HEK293T (cell line): ENCODE data around the gene VPS26C.

Experiments
- CTCF ChIA-PET: fragments of 350-600 bp; formaldehyde crosslinking; extraction: SDS; loops from one replicate; lab custom pipeline; 2021; ENCODE audit warnings: antibody characterized with exemption, inconsistent platforms; lab: Yijun Ruan, JAX
- POLR2A ChIA-PET: fragments of 350-600 bp; formaldehyde crosslinking; extraction: SDS; loops from one replicate; lab custom pipeline; 2020; ENCODE audit warnings: antibody characterized with exemption, inconsistent platforms; lab: Yijun Ruan, JAX
- DNase-seq: peaks from one replicate; pipeline ENCODE4 v3.0.0; 2012; ENCODE audit warnings: mixed read lengths; ENCODE audit errors: extremely low spot score
- ARNT ChIP-seq: fragments of 450-650 bp; IDR thresholded peaks from 2 replicates; pipeline ENCODE4 v1.6.1; 2017; ENCODE audit warnings: mild to moderate bottlenecking
- BHLHE40 ChIP-seq: fragments of 450-650 bp; IDR thresholded peaks from 2 replicates; pipeline ENCODE4 v1.6.1; 2016; ENCODE audit warnings: mild to moderate bottlenecking, moderate library complexity, borderline replicate concordance
- CTBP1 ChIP-seq: fragments of 450-650 bp; IDR thresholded peaks from 2 replicates; pipeline ENCODE4 v1.6.1; 2016; ENCODE audit warnings: borderline replicate concordance
- ELF4 ChIP-seq: fragments of 450-650 bp; IDR thresholded peaks from 2 replicates; pipeline ENCODE4 v1.6.1; 2017; ENCODE audit warnings: antibody characterized with exemption
- FOXA1 ChIP-seq: fragments of 450-650 bp; IDR thresholded peaks from 2 replicates; pipeline ENCODE4 v1.6.1; 2016; ENCODE audit warnings: mild to moderate bottlenecking
- FOXK2 ChIP-seq: fragments of 450-650 bp; IDR thresholded peaks from 2 replicates; pipeline ENCODE4 v1.6.1; 2016; ENCODE audit warnings: mild to moderate bottlenecking
- FOXM1 ChIP-seq: fragments of 450-650 bp; IDR thresholded peaks from 2 replicates; pipeline ENCODE4 v1.6.1; 2017; ENCODE audit warnings: mild to moderate bottlenecking, borderline replicate concordance
- HDGF ChIP-seq: fragments of 450-650 bp; IDR thresholded peaks from 2 replicates; pipeline ENCODE4 v1.6.1; 2017; ENCODE audit warnings: antibody characterized with exemption, borderline replicate concordance
- L3MBTL2 ChIP-seq: fragments of 450-650 bp; conservative IDR thresholded peaks from 2 replicates; pipeline ENCODE4 v1.6.1; 2016; ENCODE audit warnings: mild to moderate bottlenecking
- LEF1 ChIP-seq: fragments of 450-650 bp; IDR thresholded peaks from 2 replicates; pipeline ENCODE4 v1.6.1; 2017; ENCODE audit warnings: mild to moderate bottlenecking, borderline replicate concordance
- NFRKB ChIP-seq: fragments of 450-650 bp; IDR thresholded peaks from 2 replicates; pipeline ENCODE4 v1.6.1; 2016; ENCODE audit warnings: mild to moderate bottlenecking, moderate library complexity
- SP1 ChIP-seq: fragments of 450-650 bp; IDR thresholded peaks from 2 replicates; pipeline ENCODE4 v1.6.1; 2017
- SUZ12 ChIP-seq: fragments of 450-650 bp; IDR thresholded peaks from 2 replicates; pipeline ENCODE4 v1.6.1; 2016; ENCODE audit warnings: mild to moderate bottlenecking
- TARDBP ChIP-seq: fragments of 450-650 bp; IDR thresholded peaks from 2 replicates; pipeline ENCODE4 v1.6.1; 2016
- ZNF384 ChIP-seq: fragments of 450-650 bp; IDR thresholded peaks from 2 replicates; pipeline ENCODE4 v1.6.1; 2016
- TF ChIP-seq, protein P1 (sequence below): fragments of 450-650 bp; IDR thresholded peaks from 2 replicates; pipeline ENCODE4 v1.6.1; 2016

Gene VPS26C

DNA sequence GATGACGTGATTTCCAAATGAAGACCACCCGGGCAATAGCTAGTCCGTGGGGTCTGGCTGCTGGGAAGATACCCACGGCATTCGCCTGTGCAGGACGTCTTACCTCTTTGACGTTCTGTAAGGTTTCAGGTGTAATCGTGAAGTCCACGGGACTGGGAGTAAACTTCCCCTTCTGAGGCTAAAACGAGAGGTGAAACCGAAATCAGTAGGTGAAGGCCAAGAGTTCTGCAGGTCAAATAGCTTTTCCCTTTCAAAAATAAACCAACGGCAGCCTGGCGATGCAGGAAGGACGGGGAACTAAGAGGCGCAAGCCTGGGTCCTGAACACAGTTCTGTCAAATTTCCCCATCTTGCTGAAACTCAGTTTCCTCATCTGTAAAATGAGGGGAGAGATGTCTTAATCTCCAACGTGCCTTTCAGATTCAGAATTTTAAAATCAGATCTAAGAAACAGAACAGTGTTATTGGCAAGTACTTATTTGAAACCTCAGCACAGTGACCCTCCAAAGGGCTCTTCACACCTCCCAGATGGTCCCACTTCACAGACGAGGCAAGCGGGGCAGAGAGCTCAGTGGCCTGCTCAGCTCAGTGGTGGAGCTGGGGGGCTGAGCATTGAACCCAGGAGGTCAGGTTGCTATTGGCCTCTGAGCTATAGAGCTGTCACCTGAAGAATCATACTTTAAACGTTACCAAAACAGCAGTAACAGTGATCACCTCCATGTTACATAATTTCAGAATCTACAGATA, 34.7 kb downstream of the VPS26C start:
- DNase-seq: no peak
- no peak for TF ChIP-seq FOXM1
- ChIA-PET CTCF (no interaction called here), POLR2A (no interaction called here)

DNA sequence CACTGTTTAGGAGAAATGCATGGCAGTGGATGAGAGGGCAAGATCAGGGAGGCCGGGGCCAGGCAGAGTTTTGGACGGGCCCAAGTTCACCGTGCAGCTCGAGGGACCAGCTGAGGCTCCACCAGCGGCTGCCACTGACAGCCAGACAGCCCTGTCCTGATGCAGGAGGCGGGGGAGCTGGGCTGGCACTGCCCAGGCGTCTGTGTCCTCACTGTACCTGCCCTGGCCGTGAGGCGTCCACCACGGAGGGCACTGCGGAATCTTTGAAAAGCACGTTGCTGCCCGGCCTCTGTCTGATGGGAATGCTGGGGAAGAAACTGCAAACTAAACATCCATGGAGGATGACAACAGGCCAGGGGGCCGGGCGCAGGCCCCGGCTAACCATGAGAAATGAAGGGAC, 35.5 kb downstream of the VPS26C start:
- ChIA-PET CTCF (no interaction called here), POLR2A (no interaction called here)
- no peak for DNase-seq
- TF ChIP-seq, protein P1, sequence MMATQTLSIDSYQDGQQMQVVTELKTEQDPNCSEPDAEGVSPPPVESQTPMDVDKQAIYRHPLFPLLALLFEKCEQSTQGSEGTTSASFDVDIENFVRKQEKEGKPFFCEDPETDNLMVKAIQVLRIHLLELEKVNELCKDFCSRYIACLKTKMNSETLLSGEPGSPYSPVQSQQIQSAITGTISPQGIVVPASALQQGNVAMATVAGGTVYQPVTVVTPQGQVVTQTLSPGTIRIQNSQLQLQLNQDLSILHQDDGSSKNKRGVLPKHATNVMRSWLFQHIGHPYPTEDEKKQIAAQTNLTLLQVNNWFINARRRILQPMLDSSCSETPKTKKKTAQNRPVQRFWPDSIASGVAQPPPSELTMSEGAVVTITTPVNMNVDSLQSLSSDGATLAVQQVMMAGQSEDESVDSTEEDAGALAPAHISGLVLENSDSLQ: no peak
- no peak for TF ChIP-seq L3MBTL2
- TF ChIP-seq ZNF384: no peak
- no peak for TF ChIP-seq TARDBP
- TF ChIP-seq FOXK2: no peak
- TF ChIP-seq SP1: no peak
- TF ChIP-seq ELF4: no peak
- no peak for TF ChIP-seq CTBP1
- no peak for TF ChIP-seq NFRKB
- no peak for TF ChIP-seq SUZ12
- no peak for TF ChIP-seq LEF1
- TF ChIP-seq FOXM1: no peak
- no peak for TF ChIP-seq FOXA1
- no peak for TF ChIP-seq HDGF
- TF ChIP-seq ARNT: no peak
- no peak for TF ChIP-seq BHLHE40

DNA sequence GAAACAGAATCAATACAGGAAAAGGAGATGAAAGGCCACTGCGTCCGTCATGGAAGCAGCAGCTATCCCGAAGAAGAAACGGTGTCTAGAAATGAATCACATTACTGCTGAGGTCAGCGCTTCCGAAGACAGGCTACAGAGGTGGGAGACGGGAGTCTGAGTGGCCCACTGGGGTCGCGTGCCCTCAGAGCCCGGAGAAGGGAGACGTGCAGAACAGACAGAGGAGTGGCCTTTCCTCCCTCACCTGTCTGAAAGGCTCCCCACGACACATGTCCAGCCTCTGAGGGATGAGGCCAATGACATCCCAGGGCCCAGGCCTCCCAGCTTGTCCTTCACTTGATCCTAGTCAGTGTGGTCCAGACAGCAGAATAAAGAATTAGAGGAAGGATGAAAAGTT, 35.9 kb downstream of the VPS26C start:
- TF ChIP-seq FOXA1 (no peak), SUZ12 (no peak), FOXM1 (no peak), BHLHE40 (no peak), LEF1 (no peak), NFRKB (no peak), TARDBP (no peak), FOXK2 (no peak), ZNF384 (no peak), HDGF (no peak), CTBP1 (no peak), ELF4 (no peak)
- no peak for DNase-seq
- CTCF ChIA-PET: no interaction called here
- POLR2A ChIA-PET: no interaction called here

DNA sequence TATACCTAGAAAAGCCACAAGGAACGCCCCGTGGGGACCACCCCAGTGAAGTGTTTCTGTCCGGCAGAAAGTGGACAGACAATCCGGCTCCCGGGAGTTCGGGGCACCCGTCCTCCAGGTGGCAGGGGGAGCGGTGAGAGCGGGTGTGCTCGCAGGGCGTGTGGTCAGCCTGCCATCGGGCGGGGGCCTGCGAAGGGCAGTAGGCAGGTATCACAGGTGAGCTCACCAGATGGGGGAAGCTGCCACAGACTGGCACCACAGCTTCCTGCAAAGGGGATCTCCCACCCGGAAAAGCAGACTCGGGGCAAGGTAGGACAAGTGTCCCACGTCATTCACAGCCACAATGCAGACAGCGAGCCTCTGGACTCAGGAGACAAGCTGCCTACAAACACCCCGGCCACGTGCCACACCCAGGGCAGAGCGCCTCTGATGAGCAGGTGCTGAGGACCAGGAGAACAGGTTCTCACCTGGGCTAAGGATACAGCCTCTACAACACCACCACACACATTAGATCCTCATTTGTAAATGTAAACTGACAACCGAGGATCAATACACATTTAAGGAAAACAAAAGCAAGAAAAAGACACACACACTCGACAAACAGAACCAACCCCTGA, 36.4 kb downstream of the VPS26C start:
- POLR2A ChIA-PET: no interaction called here

DNA sequence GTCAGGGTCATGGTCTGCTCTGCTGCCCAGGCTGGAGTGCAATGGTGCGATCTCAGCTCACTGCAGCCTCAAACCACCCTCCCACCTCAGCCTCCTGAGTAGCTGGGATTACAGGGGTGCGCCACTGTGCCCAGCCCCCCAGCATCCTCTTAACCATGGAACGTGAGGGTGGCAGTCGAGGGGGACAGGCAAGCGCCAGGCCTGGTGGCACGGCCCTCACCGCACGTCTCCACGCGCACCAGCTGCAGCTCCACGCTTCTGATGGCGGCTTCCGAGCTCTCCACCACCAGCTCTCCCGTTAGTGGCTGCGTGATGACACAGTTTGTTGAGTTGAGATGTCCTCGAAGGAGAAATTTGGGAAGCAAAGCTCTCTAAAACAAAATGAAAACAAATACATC, 39.1 kb downstream of the VPS26C start:
- CTCF ChIA-PET: no interaction called here
- DNase-seq: no peak
- no peak for TF ChIP-seq ARNT
- TF ChIP-seq SP1: no peak
- no peak for TF ChIP-seq NFRKB
- no peak for TF ChIP-seq ZNF384
- no peak for TF ChIP-seq ELF4
- POLR2A ChIA-PET: no interaction called here

More for the DNA sequence above, 36.4 kb downstream of the VPS26C start:
- TF ChIP-seq CTBP1: no peak
- no peak for TF ChIP-seq L3MBTL2
- CTCF ChIA-PET: interaction anchor here (0.6 kb wide), 1 partner anchor 264 kb away, joined by 3 read pairs; no protein-coding TSS in a partner anchor
- no peak for DNase-seq

DNA sequence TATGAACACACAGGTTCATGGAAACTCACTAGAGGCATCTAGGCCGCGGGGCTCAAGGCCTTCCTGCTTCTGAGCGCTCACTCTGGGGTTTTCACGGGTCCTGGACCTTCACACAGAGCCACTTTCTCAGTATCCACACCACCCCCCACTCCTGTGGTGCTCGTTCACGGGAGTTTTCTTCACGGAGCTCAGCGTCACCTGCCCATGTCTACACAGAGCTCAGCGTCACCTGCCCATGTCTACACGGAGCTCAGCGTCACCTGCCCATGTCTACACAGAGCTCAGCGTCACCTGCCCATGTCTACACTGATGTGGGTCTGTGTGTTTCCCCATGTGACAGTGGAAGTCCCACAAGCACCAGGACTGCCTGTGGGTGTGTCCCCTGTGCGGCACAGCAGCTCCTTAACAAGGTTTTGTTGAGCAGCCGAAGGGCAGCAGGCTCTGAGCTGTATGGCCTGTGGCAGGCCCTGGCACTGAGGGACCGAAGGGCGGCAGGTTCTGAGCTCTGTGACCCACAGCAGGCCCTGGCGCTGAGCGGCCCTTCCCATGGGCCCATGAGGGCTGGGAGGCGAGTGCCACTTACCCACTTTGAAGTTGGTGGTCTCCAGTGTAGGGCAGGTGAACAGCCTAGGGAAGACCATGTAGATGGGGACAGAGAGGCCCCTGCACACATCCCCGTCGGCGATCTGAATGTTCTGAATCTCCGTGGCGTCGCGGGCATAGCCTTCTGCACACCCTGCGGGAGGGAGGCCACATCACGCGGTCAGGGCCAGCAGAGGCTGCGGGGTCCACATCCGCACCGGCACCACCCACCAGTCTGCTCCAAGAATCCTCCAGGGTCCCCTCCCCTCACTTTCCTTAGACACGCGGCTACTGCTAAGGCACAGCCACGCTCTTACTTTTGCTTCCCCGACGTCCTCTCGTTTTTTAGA, 39.8 kb downstream of the VPS26C start:
- DNase-seq: no peak
- ChIA-PET CTCF (no interaction called here), POLR2A (no interaction called here)
- TF ChIP-seq HDGF (no peak), BHLHE40 (no peak), SP1 (no peak), L3MBTL2 (no peak)

DNA sequence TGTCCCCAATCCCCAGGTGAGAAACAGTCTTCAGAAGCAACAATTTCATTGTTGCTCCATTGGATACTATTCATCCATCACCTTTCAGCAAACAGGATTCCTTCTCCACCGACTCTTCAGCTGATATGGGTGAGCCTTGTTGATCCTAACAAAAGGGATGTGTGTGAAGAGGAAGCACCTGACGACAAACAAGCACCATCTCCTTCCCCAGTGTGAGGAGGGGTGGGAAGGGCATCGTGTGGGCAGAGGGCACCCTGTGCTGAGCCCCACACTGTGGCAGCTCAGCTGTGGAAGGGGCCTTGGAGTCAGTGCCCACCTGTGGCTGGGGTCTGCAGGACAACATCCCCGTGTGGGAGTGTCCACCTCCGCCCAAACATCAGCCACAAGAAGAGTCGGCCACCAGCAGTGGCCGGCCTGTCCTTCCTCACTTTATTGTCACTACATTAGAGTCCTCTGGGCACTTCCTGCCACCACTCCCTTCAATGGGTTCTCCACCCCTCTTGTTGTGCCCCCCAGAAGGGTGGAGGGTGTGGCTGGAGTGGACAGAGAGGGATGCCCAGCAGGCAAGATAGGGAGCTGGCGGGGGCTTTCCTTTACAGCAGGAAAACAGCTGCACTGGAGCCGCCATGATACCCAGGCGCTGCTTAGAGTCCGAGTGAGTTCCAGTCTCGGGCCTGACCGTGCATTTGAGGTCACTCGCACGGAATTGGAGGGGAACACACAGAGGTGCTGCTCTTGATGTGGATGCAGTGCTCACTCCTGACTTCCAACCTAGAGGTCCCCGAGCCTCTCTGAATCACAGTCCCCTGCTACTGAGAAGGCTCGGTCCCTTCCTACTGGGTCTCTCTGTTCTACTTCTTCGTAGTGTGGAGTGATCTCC, 40.9 kb downstream of the VPS26C start:
- TF ChIP-seq ARNT: no peak
- TF ChIP-seq FOXM1: no peak
- TF ChIP-seq CTBP1: no peak
- no peak for TF ChIP-seq ZNF384
- no peak for TF ChIP-seq HDGF
- TF ChIP-seq, protein P1: no peak
- no peak for TF ChIP-seq LEF1
- no peak for TF ChIP-seq ELF4
- TF ChIP-seq BHLHE40: no peak
- no peak for TF ChIP-seq FOXA1
- TF ChIP-seq TARDBP: no peak
- TF ChIP-seq SP1: no peak
- TF ChIP-seq NFRKB: no peak
- TF ChIP-seq SUZ12: no peak
- TF ChIP-seq L3MBTL2: no peak
- no peak for TF ChIP-seq FOXK2
- no peak for DNase-seq
- ChIA-PET POLR2A (no interaction called here), CTCF (no interaction called here)
